Esophagus mucosa (tissue), 1 donor: Measurements from ENCODE around the gene ISCA1. TPM values are rescaled to one million over a fixed set of nuclear protein-coding genes. Genes with fewer than 3 reads are reported as not detected.

ENCODE experiments used
- ATAC-seq: fragments of 200-7000 bp; cut with Tn5 transposase; one replicate; pipeline ENCODE4 v1.9.1; 2020
- total RNA-seq: library from RNA; stranded (reverse); gene quantifications from one replicate; pipeline ENCODE4 v1.2.4, GENCODE V29; 2023
- donor health status: DM: yes; HTN: yes; CAD: no.

The ISCA1 gene
- total RNA-seq, 1 donor from 2014 or later = 15.4 TPM

GRCh38 chr9:86282979-86283535, 719 bp upstream of the ISCA1 start:
- peak; percentile 72 for ATAC-seq

DNA sequence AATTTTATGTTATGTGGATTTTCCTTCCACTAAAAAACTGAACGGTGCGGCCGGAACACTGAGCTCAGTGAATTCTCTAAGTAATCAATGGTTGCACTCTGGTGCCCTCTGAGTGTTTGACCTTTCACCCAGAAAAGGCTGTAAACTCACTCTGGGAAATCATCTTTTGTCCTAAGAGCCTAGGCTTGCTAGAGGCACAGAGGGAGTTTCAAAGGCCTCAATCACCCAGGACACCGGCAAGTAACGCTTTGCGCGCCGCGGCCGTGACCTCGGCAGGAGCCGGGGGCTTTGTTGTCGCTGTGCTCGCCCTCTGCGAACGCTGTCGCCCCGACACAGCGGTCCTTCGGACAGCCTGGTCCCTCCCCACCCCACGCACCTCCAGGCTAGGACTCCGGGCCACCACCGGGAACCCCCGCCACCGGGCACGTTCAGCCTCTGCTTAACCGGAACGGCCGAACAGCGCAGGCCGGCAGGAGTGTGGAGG, 703 bp downstream of the ISCA1 start:
- peak; percentile 34 for ATAC-seq

DNA sequence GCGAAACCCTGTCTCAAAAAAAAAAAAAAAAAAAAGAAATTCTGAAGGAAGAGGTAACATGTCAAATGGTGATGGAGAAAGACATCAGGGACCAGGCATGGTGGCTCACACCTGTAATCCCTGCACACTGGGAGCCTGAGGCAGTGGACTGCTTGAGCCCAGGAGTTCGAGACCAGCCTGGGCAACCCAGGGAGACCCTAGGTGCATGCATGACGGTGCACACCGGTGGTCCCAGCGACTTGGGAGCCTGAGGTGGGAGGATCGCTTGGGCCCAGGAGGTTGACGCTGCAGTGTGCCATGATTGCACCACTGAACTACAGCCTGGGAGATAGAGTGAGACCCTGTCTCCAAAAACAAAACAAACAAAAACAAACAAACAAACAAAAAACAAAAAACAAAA, 1.8 kb downstream of the ISCA1 start:
- ATAC-seq = no peak

- ATAC-seq = no peak
Measured at GRCh38 chr9:86279839-86280238, 2.5 kb downstream of the ISCA1 start.

GRCh38 chr9:86277072-86277471, 5.3 kb downstream of the ISCA1 start:
- no peak for ATAC-seq

DNA sequence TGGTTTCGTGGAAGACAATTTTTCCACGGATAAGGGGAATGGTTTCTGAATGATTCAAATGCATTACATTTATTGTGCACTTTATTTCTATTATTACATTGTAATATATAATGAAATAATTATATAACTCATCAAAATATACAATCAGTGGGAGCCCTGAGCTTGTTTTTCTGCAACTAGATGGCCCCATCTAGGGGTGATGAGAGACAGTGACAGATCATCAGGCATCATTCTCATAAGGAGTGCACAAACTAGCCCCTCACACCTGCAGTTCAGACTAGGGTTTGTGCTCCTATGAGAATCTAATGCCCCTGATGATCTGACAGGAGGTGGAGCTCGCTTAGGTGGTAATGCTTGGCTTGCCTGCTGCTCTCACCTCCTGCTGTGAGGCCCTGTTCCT, 6.4 kb downstream of the ISCA1 start:
- no peak for ATAC-seq

- no peak for ATAC-seq
Measured at GRCh38 chr9:86274821-86275643, 7.3 kb downstream of the ISCA1 start.

DNA sequence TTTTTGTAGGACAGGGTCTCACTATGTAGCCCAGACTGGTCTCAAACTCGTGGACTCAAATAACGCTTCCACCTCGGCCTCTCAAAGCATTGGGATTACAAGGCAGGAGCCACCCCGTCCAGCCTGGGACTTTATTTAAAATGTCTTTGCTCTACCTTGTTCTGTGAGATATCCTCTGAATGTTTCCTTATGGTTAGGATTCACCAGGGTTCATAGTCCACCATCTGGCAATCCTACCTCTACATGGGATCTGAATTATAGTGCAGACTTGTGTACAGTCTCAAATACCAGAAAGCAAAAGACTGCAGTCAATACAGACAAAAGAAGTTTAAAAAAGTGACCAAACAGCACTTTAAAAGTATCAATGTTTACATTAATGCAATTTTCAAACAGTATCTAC, 10.1 kb downstream of the ISCA1 start:
- ATAC-seq = no peak

DNA sequence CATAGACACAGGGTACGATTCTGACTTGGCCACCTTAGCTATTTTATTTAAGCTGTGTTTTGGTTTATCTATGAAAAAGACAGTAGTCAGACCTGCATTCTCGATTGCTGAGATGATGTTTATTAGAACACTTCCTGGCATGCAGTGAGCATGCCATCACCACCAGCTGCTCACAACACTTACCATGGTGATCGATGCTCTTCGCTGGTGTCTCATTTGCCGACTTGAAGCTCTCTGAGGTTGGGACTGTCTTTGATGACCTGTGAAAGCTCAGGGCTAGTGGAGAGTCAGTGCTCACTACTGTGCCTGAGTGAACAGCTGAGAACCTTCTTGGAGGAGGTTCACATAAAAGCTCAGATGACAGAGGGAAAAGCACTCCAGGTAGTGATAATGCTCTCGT, 18.5 kb downstream of the ISCA1 start:
- no peak for ATAC-seq

GRCh38 chr9:86262492-86262891, 19.8 kb downstream of the ISCA1 start:
- no peak for ATAC-seq

DNA sequence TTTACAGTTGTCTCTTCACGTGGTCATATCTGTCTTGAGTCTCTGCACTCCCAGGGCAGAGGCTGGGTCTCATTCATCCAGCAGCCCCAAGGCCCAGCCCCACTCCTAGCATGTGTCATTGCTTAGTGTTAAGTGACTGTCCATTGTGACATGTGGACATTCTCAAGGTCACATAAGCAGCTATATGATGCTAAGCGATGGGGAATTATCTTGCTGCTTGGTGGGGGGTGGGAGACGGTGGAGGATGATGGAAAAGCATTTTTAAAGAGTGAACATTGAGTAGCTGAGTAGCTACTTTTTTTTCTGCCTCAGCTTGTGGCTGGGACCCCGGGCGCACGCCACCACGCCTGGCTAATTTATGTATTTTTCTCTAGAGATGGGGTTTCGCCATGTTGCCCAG, 22.8 kb downstream of the ISCA1 start, which contains the start of gene C9orf153:
Gene C9orf153 (minus strand): TSS at position 101 of the 400 bp plus-strand sequence. CDS start 30,054 bp downstream, outside the sequence.
- no peak for ATAC-seq

GRCh38 chr9:86257391-86257790, 24.9 kb downstream of the ISCA1 start:
- no peak for ATAC-seq

DNA sequence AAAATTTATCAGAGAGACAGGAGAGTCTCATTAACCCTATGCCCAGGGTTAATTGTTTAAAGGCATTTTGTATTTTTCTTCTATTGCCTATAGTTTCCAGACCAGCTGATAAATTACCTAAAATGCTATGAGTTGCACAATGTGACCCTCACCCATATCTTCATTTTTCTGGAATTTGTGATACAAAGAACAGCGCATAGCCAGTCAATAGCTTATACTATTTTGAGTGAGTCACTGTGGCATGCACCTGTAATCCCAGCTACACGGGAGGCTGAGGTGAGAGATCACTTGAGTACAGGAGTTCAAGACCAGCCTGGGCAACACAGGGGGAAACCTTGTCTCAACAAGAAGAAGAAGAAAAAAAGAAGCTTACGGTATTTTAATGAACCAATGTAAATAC, 25.7 kb downstream of the ISCA1 start:
- no peak for ATAC-seq

GRCh38 chr9:86253577-86253976, 28.8 kb downstream of the ISCA1 start:
- no peak for ATAC-seq

- no peak for ATAC-seq
Measured at GRCh38 chr9:86252870-86253269, 29.5 kb downstream of the ISCA1 start.

DNA sequence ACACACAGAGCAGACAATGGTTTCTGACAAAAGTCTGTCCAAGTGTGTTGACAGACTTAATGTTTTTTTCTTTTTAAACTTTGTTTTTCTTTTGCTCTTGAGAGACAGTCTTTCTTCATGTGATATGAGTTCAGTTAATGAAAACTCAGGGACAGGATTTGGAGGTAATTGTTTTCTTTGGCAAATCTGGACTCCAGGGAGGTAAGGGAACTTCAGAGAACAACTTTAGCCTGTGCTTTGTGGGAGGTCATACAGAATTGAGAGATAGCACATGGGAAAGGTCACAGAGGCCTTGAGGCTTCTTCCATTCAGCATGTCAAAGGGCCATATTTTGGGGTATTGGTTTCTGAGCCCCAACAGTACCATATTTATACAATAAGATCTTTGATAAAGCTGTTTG, 32.2 kb downstream of the ISCA1 start:
- ATAC-seq = no peak

DNA sequence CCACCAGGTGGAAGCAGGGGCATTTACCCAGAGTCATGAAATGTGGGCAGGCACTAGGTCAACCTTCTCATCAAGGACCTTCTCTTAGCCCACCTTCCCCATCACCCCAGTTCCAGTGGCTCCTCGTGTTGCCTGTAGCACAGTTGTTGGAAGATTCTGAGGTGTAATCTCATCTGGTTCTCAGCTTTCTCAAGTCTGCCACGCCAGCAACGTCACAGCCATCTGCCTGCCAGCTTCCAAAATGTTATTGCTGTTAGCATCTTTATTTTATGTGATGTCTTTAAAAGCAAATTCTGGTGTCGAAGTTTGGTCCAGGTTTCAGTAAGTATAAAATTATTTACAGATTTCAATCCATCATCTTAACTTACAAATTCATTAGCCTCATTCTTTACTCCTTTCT, 33.6 kb downstream of the ISCA1 start:
- no peak for ATAC-seq

GRCh38 chr9:86246752-86247161, 35.6 kb downstream of the ISCA1 start:
- ATAC-seq = no peak

DNA sequence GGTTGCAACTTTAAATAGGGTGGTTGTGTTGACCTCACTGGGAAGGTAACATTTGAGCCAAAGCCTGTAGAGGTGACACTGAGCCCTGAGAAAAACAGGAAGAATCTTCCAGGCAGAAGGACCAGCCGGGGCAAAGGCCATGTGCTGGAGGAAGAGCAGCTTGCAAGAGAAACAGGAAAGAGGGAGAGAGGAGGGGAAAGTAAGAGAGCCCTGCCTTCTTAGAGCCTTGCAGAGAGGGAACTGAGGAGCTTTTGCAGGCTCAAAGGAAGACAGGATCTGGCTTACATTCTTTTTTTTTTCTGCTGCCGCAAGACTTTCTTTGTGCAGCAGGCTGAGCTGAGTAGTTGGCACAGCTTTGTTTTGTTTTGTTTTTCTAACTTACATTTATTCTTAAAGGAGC, 40.3 kb downstream of the ISCA1 start:
- no peak for ATAC-seq

GRCh38 chr9:86241216-86241615, 41.1 kb downstream of the ISCA1 start:
- ATAC-seq = no peak

DNA sequence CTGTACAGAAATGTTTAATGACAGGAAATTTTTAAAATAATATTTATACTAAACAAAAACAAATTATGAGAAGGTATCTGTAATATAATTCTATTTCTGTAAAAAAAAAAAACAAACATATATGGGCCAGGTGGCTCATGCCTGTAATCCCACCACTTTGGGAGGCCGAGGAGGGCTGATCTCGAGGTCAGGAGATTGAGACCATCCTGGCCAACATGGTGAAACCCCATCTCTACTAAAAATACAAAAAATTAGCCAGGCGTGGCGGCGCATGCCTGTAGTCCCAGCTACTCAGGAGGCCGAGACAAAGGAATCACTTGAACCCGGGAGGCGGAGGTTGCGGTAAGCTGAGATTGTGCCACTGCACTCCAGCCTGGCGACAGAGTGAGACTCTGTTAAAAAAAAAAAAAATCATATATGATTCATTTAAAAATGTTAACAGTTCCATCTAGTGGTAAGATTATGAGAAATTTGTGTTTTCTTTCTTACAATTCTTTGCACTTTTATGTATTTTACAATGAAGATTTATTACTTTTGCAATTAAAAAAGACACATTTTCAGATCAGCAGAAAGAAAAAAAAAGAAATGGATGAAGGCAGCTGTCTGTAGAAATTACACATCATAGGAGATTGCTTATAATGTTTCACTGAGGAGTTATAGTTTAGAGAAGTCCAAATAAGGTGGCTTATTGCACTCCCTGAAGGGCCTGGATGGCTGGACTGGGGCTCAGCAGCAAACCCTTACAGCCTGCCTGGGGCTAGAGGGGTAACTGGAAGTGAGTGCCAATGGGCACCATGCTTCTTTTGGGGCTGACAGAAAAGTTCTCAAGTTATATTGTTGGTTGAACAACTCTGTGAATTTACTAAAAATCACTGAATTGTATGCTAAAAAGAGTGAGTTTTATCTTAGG, 43.2 kb downstream of the ISCA1 start:
- no peak for ATAC-seq

DNA sequence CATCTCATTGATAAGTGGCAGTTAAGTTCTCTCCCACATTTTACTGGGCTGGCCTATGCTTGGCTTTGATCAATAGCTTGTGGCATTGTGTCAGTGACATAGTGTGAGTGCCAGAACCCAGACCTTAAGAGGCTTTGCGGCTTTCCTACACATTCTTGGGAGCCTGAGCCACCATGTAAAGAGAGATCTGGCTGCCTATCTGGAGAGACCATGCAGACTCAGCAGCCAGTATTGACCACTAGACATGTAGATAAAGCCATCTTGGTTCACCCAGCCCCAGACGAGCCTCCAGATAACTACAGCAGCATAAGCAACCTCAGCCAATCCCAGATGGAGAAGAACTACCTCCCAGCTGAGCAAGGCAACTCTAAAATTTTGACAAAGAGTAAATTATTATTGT, 51.5 kb downstream of the ISCA1 start:
- ATAC-seq = no peak

- no peak for ATAC-seq
Measured at GRCh38 chr9:86222667-86223066, 59.7 kb downstream of the ISCA1 start.
